Dedifferentiated amniotic fluid mesenchymal stem cell (primary cell): ENCODE measurements around the gene PSMD13.
"Not testable (repeated sequence)": the region's sequence is repeated elsewhere in the genome, so short reads cannot be mapped to it uniquely, and the experiment has no call there.

Experiments used
- DNase-seq: peaks from one replicate; pipeline ENCODE4 v3.0.0-alpha.2; 2016; ENCODE audit errors: extremely low spot score

PSMD13 gene

GRCh38 chr11:250274-250673, 13.5 kb downstream of the PSMD13 start:
- no peak for DNase-seq

- DNase-seq: peak; percentile 58
Observed at GRCh38 chr11:250740-251299, 14.0 kb downstream of the PSMD13 start.

- DNase-seq: no peak
Observed at GRCh38 chr11:251550-251949, 14.8 kb downstream of the PSMD13 start.

- no peak for DNase-seq
Observed at GRCh38 chr11:252666-253065, 15.9 kb downstream of the PSMD13 start.

- no peak for DNase-seq
Observed at GRCh38 chr11:253160-253885, 16.5 kb downstream of the PSMD13 start.

GRCh38 chr11:253886-254270, 17.1 kb downstream of the PSMD13 start:
- DNase-seq: no peak

GRCh38 chr11:255176-255575, 18.4 kb downstream of the PSMD13 start:
- DNase-seq: no peak

- DNase-seq: no peak
Observed at GRCh38 chr11:255816-256215, 19.0 kb downstream of the PSMD13 start.

- DNase-seq: no peak
Observed at GRCh38 chr11:256952-257737, 20.4 kb downstream of the PSMD13 start.

- no peak for DNase-seq
Observed at GRCh38 chr11:257766-258493, 21.2 kb downstream of the PSMD13 start.

- no peak for DNase-seq
Observed at GRCh38 chr11:259413-259812, 22.6 kb downstream of the PSMD13 start.

- no peak for DNase-seq
Observed at GRCh38 chr11:261624-262023, 24.8 kb downstream of the PSMD13 start.

GRCh38 chr11:266676-267439, 30.1 kb downstream of the PSMD13 start:
- no peak for DNase-seq

- DNase-seq: no peak
Observed at GRCh38 chr11:267491-267994, 30.8 kb downstream of the PSMD13 start.

GRCh38 chr11:268716-269145, 32.0 kb downstream of the PSMD13 start:
- DNase-seq: not testable (repeated sequence)

GRCh38 chr11:269146-269890, 32.5 kb downstream of the PSMD13 start:
- DNase-seq: no peak

- DNase-seq: no peak
Observed at GRCh38 chr11:270451-271318, 33.9 kb downstream of the PSMD13 start.

GRCh38 chr11:271319-271715, 34.5 kb downstream of the PSMD13 start:
- DNase-seq: no peak

- no peak for DNase-seq
Observed at GRCh38 chr11:272195-272930, 35.6 kb downstream of the PSMD13 start.
